Tibial artery (tissue), 4 donors: ENCODE data around the gene MLN.

Experiments
- DNase-seq, 2 donors: peaks; one replicate each; pipeline ENCODE4 v3.0.0-alpha.2; 2019
- H3K27ac ChIP-seq, 2 donors: fragments of 200-600 bp; sonication (generic) in 1 of 2; 1 replicate in 1 of 2; 2 replicates in 1 of 2; pipeline ENCODE4 v1.5.1; 2018 to 2019; ENCODE audit warnings: mild to moderate bottlenecking in 1 of 2
- H3K27me3 ChIP-seq, 2 donors: fragments of 200-600 bp; sonication (generic) in 1 of 2; one replicate each; pipeline versions ENCODE4 v1.5.1 to v1.6.0; 2016 to 2019
- H3K36me3 ChIP-seq, 3 donors: fragments of 200-600 bp; sonication (generic) in 2 of 3; one replicate each; pipeline ENCODE4 v1.5.1; 2016 to 2019; ENCODE audit warnings: mild to moderate bottlenecking in 2 of 3
- H3K4me1 ChIP-seq, 4 donors: fragments of 200-600 bp; sonication (generic) in 2 of 4; 1 replicate in 3 of 4; 2 replicates in 1 of 4; pipeline ENCODE4 v1.5.1; 2016 to 2019
- H3K4me3 ChIP-seq, 2 donors: fragments of 200-600 bp; sonication (generic) in 1 of 2; 1 replicate in 1 of 2; 2 replicates in 1 of 2; pipeline ENCODE4 v1.5.1; 2018 to 2019; ENCODE audit warnings: mild to moderate bottlenecking in 2 of 2
- H3K9me3 ChIP-seq, 3 donors: fragments of 200-600 bp; sonication (generic) in 1 of 3; one replicate each; pipeline ENCODE4 v1.5.1; 2016 to 2019
- CTCF ChIP-seq, 2 experiments: fragments of 200-600 bp in 1 of 2; fragments of 450-650 bp in 1 of 2; IDR thresholded peaks; one replicate each; pipeline ENCODE4 v1.5.1; 2017 to 2019; ENCODE audit warnings: antibody characterized with exemption in 2 of 2, mild to moderate bottlenecking in 1 of 2, moderate library complexity in 1 of 2
- intact Hi-C: fragments of 100-400 bp; cut with DNase I; formaldehyde crosslinking; loops from one replicate; pipeline ENCODE4 v1.15.0; 2023; ENCODE audit warnings: low total_unique reads

The MLN gene

DNA sequence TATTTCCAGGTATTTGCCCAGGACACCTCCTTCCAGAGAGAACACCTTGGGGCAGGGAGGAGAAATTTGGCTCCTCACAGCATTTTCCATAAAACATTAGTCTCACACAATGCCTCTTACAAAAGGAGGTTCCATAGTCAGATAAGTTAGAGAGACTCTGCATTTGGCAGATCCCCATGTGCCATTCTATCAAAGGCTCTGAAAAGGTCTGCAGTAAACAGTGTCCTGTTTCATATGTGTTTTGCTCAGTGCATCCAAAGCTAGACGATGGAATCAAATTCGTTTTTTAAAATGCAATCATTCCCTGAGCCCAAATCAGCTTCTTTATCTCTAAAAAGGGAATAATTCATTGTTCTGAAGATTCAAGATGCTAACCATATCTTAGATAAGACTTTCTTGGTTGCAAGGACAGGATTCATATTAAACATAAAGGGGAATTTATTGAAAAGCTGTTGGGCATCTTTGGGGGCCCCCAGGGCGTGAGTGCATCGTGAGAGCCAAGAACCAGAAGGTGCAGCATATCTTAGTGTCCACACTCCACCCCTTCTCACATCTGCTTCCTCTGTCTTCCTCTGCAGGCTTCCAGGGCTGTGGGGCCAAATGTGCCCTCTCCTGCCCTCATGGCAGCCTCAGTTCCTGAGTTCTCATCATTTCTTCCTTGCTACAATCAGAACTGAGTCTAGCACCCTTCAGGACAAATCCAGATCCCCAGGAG, 41.4 kb upstream of the MLN start:
- intact Hi-C loops, result no loop called here
- no peak for TF ChIP-seq CTCF (IDR thresholded peaks at IDR 0.05)
- Histone ChIP-seq H3K4me3 (no peak overlapping the region), H3K27ac (no peak overlapping the region), H3K9me3 (no peaks in the 10 kb centered on the region), H3K4me1 (peaks cover 0 to 2% (median 0%) of the 10 kb centered on the region in 4 donors), H3K36me3 (no peaks in the 10 kb centered on the region), H3K27me3 (peaks cover 0 to 14% of the 10 kb centered on the region in 2 donors)
- DNase-seq, result no peak

- DNase-seq, result no peak
Observed at GRCh38 chr6:33843131-33844121, 39.6 kb upstream of the MLN start.

DNA sequence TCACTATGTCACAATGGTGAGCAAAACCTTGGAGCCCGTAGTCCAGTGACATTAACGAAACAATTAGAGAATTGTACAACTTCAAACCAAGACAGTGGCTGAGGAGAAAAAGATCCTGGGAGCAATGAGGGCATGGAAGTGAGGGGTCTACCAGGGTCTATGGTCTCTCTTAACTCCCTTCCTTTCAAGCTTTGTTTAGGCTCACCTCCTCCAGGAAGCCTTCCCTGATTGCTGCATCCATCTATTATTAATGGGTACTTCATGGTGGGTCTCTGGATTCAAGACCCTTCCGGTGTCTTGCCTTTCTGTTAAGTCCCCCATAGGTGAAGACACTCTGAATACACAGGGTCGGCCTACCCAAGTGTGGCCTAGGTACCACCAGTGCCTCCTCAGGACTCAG, 38.1 kb upstream of the MLN start:
- Histone ChIP-seq H3K36me3 (no peaks in the 10 kb centered on the region), H3K27ac (no peak overlapping the region), H3K27me3 (peaks cover 0 to 11% of the 10 kb centered on the region in 2 donors), H3K4me3 (no peak overlapping the region), H3K9me3 (peaks cover 0 to 7% (median 2%) of the 10 kb centered on the region in 3 donors), H3K4me1 (peaks cover 0 to 13% (median 0%) of the 10 kb centered on the region in 4 donors)
- intact Hi-C loops, result no loop called here
- DNase-seq, result no peak
- no peak for TF ChIP-seq CTCF (IDR thresholded peaks at IDR 0.05)

More at GRCh38 chr6:33843131-33844121, 39.6 kb upstream of the MLN start:
- Histone ChIP-seq H3K36me3 (no peaks in the 10 kb centered on the region), H3K4me1 (peaks cover 0 to 13% (median 0%) of the 10 kb centered on the region in 4 donors), H3K27me3 (peaks cover 0 to 5% of the 10 kb centered on the region in 2 donors), H3K9me3 (no peaks in the 10 kb centered on the region), H3K4me3 (no peak overlapping the region), H3K27ac (no peak overlapping the region)
- TF ChIP-seq CTCF (IDR thresholded peaks at IDR 0.05), result no peak
- intact Hi-C loops, result no loop called here

DNA sequence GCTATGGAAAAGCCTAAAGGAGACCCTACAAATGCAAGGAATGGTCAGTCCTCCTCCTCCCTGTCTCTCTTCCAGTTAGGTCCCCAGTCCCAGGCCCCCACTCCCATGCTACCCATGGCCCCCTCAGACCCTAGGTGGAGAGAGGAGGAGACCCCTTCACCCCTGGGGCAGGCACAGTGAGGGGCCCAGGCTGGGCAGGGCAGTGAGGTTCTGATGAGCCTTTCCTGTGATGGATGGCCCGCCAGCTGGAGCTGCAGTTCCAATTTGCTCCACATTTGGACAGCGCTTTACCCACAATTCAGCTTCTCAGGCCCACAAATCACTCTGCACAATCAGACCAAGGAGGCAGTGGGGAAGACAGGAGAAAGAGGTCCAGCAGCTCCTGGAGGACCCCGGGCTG, 37.3 kb upstream of the MLN start:
- Histone ChIP-seq H3K4me1 (peaks cover 0 to 13% (median 0%) of the 10 kb centered on the region in 4 donors), H3K4me3 (no peak overlapping the region), H3K9me3 (peaks cover 0 to 8% (median 4%) of the 10 kb centered on the region in 3 donors), H3K27me3 (peaks cover 0 to 16% of the 10 kb centered on the region in 2 donors), H3K27ac (no peak overlapping the region), H3K36me3 (no peaks in the 10 kb centered on the region)
- no peak for DNase-seq
- no peak for TF ChIP-seq CTCF (IDR thresholded peaks at IDR 0.05)
- intact Hi-C loops, result no loop called here

- intact Hi-C loops, result no loop called here
- no peaks in the 10 kb centered on the region for H3K36me3 ChIP-seq
- peaks cover 0 to 13% (median 0%) of the 10 kb centered on the region in 4 donors for H3K4me1 ChIP-seq
- peaks cover 0 to 18% of the 10 kb centered on the region in 2 donors for H3K27me3 ChIP-seq
- H3K9me3 ChIP-seq, result peaks cover 0 to 8% (median 4%) of the 10 kb centered on the region in 3 donors
- no peak overlapping the region for H3K27ac ChIP-seq
- TF ChIP-seq CTCF (IDR thresholded peaks at IDR 0.05), result no peak
- peak in 1 of 2 donors; percentile 32 for DNase-seq
- no peak overlapping the region for H3K4me3 ChIP-seq
Observed at GRCh38 chr6:33840048-33840926, 36.5 kb upstream of the MLN start.
